HG02938 (cell line): Measurements from ENCODE around the gene TMEM191B.
"Not testable (repeated sequence)": the region's sequence is repeated elsewhere in the genome, so short reads cannot be mapped to it uniquely, and the experiment has no call there.

Experiments used
- ATAC-seq: cut with Tn5 transposase; IDR thresholded peaks from one replicate; pipeline ENCODE4 v1.9.1; 2021; ENCODE audit warnings: mild to moderate bottlenecking, moderate library complexity; ENCODE audit not compliant: unreplicated experiment

Gene TMEM191B

GRCh38 chr22:18554280-18555256 is 27.0 kb downstream of the TMEM191B start:
- not testable (repeated sequence) for ATAC-seq

GRCh38 chr22:18558516-18558915 is 30.9 kb downstream of the TMEM191B start:
- not testable (repeated sequence) for ATAC-seq

- ATAC-seq: not testable (repeated sequence)
These were observed 31.3 kb downstream of the TMEM191B start for GRCh38 chr22:18558939-18559338.

- ATAC-seq: not testable (repeated sequence)
These were observed 32.7 kb downstream of the TMEM191B start for GRCh38 chr22:18560099-18560974.

GRCh38 chr22:18570509-18571246 is 43.1 kb downstream of the TMEM191B start:
- not testable (repeated sequence) for ATAC-seq

GRCh38 chr22:18573483-18574164 is 46.0 kb downstream of the TMEM191B start:
- not testable (repeated sequence) for ATAC-seq

GRCh38 chr22:18574555-18574954 is 47.0 kb downstream of the TMEM191B start:
- not testable (repeated sequence) for ATAC-seq

GRCh38 chr22:18575686-18576085 is 48.1 kb downstream of the TMEM191B start:
- not testable (repeated sequence) for ATAC-seq

GRCh38 chr22:18577090-18577818 is 49.7 kb downstream of the TMEM191B start:
- not testable (repeated sequence) for ATAC-seq

GRCh38 chr22:18577847-18578246 is 50.2 kb downstream of the TMEM191B start:
- ATAC-seq: peak; percentile 70
